ENCODE measurements around the gene SETBP1. TPM values are rescaled to one million over a fixed set of nuclear protein-coding genes. Genes with fewer than 3 reads are reported as not detected.
A peak's percentile ranks its signal among the peaks of the same experiment; 100 is the strongest.

SETBP1 gene
- total RNA-seq, 1 donor from 2014 or later, result 42.0 TPM

DNA sequence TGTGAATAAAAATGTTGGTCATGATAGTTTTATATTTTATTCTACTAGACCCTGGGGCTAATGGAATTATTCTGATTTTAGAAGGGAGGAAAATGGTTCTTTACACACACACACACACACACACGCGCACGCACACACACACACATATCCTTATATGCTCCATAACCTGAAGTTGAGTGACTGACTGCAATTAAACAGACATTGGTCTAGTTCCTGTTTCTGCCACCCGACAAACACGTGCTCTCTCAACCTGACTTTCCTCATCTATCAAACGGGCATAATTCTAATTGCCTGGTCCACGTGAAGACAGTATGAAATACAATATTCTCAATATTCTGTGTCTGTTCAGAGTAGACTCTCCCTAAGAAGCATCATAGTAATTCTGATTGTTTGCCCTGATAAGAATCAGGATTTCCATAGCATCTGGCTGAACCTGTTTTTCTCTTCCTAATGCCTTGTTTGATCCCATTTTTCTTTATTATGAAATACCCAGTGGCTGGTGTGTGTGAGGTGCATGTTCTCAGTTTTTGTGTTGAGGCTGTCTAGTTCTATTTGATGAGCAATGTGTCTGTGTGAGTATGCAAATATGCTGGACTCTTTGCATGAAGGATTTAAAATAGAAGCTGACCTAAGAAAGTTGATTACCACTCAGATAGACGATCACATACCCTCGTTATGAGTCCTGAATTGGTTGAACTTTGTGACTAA is 51.0 kb downstream of the SETBP1 start:
- no peak for DNase-seq (ENCODE audit: low spot score)
- H3K36me3 Mint-ChIP-seq (ENCODE audit: low read depth), result peaks cover 25% of the 10 kb centered on the region
- H3K27me3 Mint-ChIP-seq (ENCODE audit: insufficient read depth), result no peaks in the 10 kb centered on the region
- peaks cover 94% of the 10 kb centered on the region for H3K4me1 Mint-ChIP-seq (ENCODE audit: low read depth)
- peak overlapping the region; percentile 57 for H3K27ac Mint-ChIP-seq
- intact Hi-C loops (cut with micrococcal nuclease), result no loop called here
- no peaks in the 10 kb centered on the region for H3K9me3 Mint-ChIP-seq
- H3K4me3 Mint-ChIP-seq, result peak overlapping the region; percentile 52

DNA sequence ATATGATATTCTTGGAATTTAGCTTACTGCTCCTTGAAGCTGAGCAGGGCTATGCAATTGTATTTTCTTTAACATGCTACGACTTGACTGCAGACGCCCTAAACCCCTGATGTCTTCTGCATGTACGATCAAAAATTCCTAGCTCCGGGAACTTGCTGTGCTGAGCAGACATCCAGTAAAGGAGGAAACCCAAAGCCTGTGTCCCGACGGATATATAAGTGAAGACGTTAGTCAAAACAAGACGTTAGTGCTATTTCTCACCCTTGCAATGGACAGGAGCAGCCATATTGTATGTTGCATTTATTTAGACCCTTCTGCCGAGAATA is 51.5 kb downstream of the SETBP1 start:
- no peak for DNase-seq (ENCODE audit: low spot score)
- Mint-ChIP-seq H3K27me3 (ENCODE audit: insufficient read depth) (no peaks in the 10 kb centered on the region), H3K27ac (peak overlapping the region; percentile 57), H3K36me3 (ENCODE audit: low read depth) (peaks cover 28% of the 10 kb centered on the region), H3K9me3 (no peaks in the 10 kb centered on the region), H3K4me3 (peak overlapping the region; percentile 32), H3K4me1 (ENCODE audit: low read depth) (peaks cover 89% of the 10 kb centered on the region)
- intact Hi-C loops (cut with micrococcal nuclease), result no loop called here

GRCh38 chr18:44732599-44732998 is 51.9 kb downstream of the SETBP1 start:
- H3K27me3 Mint-ChIP-seq (ENCODE audit: insufficient read depth), result no peaks in the 10 kb centered on the region
- DNase-seq (ENCODE audit: low spot score), result no peak
- no peak overlapping the region for H3K27ac Mint-ChIP-seq
- intact Hi-C loops (cut with micrococcal nuclease), result no loop called here
- no peaks in the 10 kb centered on the region for H3K9me3 Mint-ChIP-seq
- H3K4me1 Mint-ChIP-seq (ENCODE audit: low read depth), result peaks cover 85% of the 10 kb centered on the region
- no peak overlapping the region for H3K4me3 Mint-ChIP-seq
- H3K36me3 Mint-ChIP-seq (ENCODE audit: low read depth), result peaks cover 27% of the 10 kb centered on the region

- peak overlapping the region; percentile 79 for H3K27ac Mint-ChIP-seq
- no peaks in the 10 kb centered on the region for H3K27me3 Mint-ChIP-seq (ENCODE audit: insufficient read depth)
- H3K4me3 Mint-ChIP-seq, result peak overlapping the region; percentile 61
- H3K4me1 Mint-ChIP-seq (ENCODE audit: low read depth), result peaks cover 79% of the 10 kb centered on the region
- no peaks in the 10 kb centered on the region for H3K9me3 Mint-ChIP-seq
- peak; percentile 11 for DNase-seq (ENCODE audit: low spot score)
- peaks cover 31% of the 10 kb centered on the region for H3K36me3 Mint-ChIP-seq (ENCODE audit: low read depth)
- intact Hi-C loops (cut with micrococcal nuclease), result loop anchor here (1.0 kb wide), 1 partner anchor 8 kb away; no protein-coding TSS in a partner anchor
These were observed 52.5 kb downstream of the SETBP1 start for GRCh38 chr18:44733069-44733753.

GRCh38 chr18:44733754-44734465 is 53.2 kb downstream of the SETBP1 start:
- Mint-ChIP-seq H3K27ac (peak overlapping the region; percentile 79), H3K4me3 (no peak overlapping the region), H3K4me1 (ENCODE audit: low read depth) (peaks cover 72% of the 10 kb centered on the region), H3K27me3 (ENCODE audit: insufficient read depth) (no peaks in the 10 kb centered on the region), H3K36me3 (ENCODE audit: low read depth) (peaks cover 33% of the 10 kb centered on the region), H3K9me3 (no peaks in the 10 kb centered on the region)
- no peak for DNase-seq (ENCODE audit: low spot score)
- intact Hi-C loops (cut with micrococcal nuclease), result loop anchor here (1.0 kb wide), 1 partner anchor 9 kb away; no protein-coding TSS in a partner anchor

DNA sequence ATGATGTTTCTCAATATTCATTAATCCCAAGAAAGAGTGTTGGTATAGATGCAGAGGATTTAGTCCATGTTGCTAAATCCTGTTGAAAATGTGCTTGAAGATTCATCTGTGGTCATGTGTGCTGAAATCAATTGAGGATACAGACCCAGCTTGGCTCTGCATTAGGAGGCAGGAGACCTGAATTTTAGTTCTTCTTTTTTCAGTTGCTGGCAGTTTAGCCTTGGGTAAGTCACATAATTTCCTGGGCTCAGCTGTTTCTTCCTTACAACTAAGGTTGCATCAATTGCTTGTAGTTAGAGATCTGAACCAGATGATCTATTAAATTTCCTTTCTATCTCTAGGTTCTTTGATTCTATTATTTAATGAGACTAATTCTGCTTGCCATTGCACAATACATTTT is 54.4 kb downstream of the SETBP1 start:
- Mint-ChIP-seq H3K27ac (no peak overlapping the region), H3K9me3 (no peaks in the 10 kb centered on the region), H3K4me1 (ENCODE audit: low read depth) (peaks cover 60% of the 10 kb centered on the region), H3K27me3 (ENCODE audit: insufficient read depth) (peaks cover under 1% of the 10 kb centered on the region), H3K4me3 (no peak overlapping the region), H3K36me3 (ENCODE audit: low read depth) (peaks cover 41% of the 10 kb centered on the region)
- DNase-seq (ENCODE audit: low spot score), result no peak
- intact Hi-C loops (cut with micrococcal nuclease), result no loop called here

DNA sequence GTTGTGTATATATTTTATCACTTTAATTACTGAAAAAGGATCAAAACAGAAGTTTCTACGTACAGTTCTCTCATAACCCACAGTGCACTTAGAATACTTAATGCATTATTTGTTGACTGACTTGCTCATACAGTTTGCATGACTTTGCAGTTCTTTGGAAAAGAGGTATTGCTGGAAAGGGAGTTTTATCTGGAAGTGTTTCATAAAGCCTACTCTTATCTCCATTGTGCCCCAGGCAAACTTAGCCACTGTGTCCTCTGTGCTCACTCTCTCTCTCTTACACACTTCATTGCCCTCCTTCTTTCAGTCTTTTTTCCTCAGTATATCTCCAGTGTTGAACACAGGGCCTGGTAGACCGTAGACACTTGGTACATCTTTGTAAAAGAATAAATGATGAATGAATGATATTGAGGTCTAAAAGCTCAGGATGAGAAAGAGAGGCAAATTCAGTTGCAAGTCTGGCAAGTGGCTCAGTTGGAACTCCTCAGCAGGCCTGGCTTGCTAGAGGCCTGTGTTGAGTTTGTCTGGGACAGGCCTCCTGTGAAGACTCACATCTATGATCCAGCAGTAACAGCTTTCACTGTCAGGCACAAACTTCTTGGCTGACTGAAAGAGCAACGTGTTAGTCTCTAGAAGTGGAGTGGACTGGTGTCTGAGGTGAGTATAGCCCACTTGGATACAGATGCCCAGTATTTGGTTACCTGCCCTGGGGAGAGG is 56.1 kb downstream of the SETBP1 start:
- Mint-ChIP-seq H3K27me3 (ENCODE audit: insufficient read depth) (peaks cover 5% of the 10 kb centered on the region), H3K4me1 (ENCODE audit: low read depth) (peaks cover 43% of the 10 kb centered on the region), H3K4me3 (no peak overlapping the region), H3K36me3 (ENCODE audit: low read depth) (peaks cover 39% of the 10 kb centered on the region), H3K27ac (no peak overlapping the region), H3K9me3 (no peaks in the 10 kb centered on the region)
- no peak for DNase-seq (ENCODE audit: low spot score)
- intact Hi-C loops (cut with micrococcal nuclease), result no loop called here

DNA sequence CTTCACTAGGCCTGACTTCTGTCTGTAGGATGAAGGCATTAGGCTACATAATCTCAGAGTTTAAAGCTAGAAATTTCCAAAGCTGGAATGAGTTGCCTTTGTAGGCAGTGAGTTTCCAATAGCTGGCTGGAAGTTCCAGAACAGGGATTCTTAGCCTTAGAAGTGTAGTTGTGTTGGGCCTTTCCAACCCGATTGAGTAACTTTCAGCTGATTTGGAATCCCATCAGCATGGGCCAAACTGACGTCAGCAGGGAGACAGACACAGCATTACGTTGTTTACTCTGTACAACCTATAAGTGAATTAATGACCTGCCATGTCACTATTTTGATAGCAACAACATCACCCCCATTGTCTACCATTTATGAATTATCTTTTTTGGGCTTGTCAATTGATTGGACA is 56.9 kb downstream of the SETBP1 start:
- H3K27me3 Mint-ChIP-seq (ENCODE audit: insufficient read depth), result peaks cover 8% of the 10 kb centered on the region
- DNase-seq (ENCODE audit: low spot score), result no peak
- intact Hi-C loops (cut with micrococcal nuclease), result no loop called here
- H3K4me3 Mint-ChIP-seq, result no peak overlapping the region
- H3K9me3 Mint-ChIP-seq, result no peaks in the 10 kb centered on the region
- H3K4me1 Mint-ChIP-seq (ENCODE audit: low read depth), result peaks cover 35% of the 10 kb centered on the region
- H3K36me3 Mint-ChIP-seq (ENCODE audit: low read depth), result peaks cover 40% of the 10 kb centered on the region
- H3K27ac Mint-ChIP-seq, result no peak overlapping the region

GRCh38 chr18:44740000-44740399 is 59.3 kb downstream of the SETBP1 start:
- intact Hi-C loops (cut with micrococcal nuclease), result no loop called here
- no peak for DNase-seq (ENCODE audit: low spot score)
- H3K9me3 Mint-ChIP-seq, result no peaks in the 10 kb centered on the region
- no peak overlapping the region for H3K27ac Mint-ChIP-seq
- peaks cover 18% of the 10 kb centered on the region for H3K4me1 Mint-ChIP-seq (ENCODE audit: low read depth)
- peaks cover 12% of the 10 kb centered on the region for H3K27me3 Mint-ChIP-seq (ENCODE audit: insufficient read depth)
- no peak overlapping the region for H3K4me3 Mint-ChIP-seq
- peaks cover 35% of the 10 kb centered on the region for H3K36me3 Mint-ChIP-seq (ENCODE audit: low read depth)

DNA sequence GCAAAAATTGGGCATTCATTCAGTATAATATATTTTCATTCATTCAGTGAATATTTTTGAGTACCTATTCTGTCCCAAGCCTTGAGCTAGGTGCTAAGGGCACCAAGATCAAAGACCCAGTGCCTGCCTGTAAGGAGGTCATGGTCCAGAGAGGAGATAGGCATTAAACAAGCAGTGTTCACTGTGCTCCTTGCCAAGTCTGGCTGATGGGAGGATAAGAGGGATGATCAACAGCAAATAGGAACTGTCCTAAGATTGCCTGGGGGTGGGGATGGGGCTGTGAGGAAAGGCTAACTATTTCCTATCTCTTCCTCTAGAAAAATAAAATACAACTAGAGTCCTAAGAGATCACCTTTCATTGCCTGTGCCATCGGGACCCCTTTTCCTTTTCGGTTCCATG is 60.4 kb downstream of the SETBP1 start:
- no peak for DNase-seq (ENCODE audit: low spot score)
- Mint-ChIP-seq H3K27me3 (ENCODE audit: insufficient read depth) (peaks cover 18% of the 10 kb centered on the region), H3K4me3 (no peak overlapping the region), H3K9me3 (no peaks in the 10 kb centered on the region), H3K36me3 (ENCODE audit: low read depth) (peaks cover 32% of the 10 kb centered on the region), H3K27ac (no peak overlapping the region), H3K4me1 (ENCODE audit: low read depth) (peaks cover 16% of the 10 kb centered on the region)
- intact Hi-C loops (cut with micrococcal nuclease), result no loop called here

DNA sequence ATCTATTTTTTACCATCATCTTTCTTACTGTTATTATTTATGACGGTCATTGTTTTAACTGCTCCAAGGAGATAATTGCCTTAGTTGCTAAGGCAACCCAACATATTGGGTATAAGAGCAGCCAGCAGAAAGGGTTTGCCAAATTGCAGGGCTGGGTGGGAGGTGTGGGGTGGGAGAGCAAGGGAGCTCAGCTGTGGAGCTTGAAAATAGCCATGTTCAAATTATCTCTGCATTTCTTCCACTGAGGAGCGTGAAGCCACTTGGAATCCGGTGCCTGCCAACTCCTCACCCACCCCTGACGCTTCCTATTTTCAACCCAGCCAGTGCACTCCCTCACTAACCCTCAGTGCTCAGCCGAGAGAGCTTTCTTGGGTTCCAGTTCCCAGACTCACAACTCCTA is 60.8 kb downstream of the SETBP1 start:
- intact Hi-C loops (cut with micrococcal nuclease), result no loop called here
- Mint-ChIP-seq H3K27ac (no peak overlapping the region), H3K27me3 (ENCODE audit: insufficient read depth) (peaks cover 18% of the 10 kb centered on the region), H3K4me3 (no peak overlapping the region), H3K9me3 (no peaks in the 10 kb centered on the region), H3K36me3 (ENCODE audit: low read depth) (peaks cover 33% of the 10 kb centered on the region), H3K4me1 (ENCODE audit: low read depth) (peaks cover 17% of the 10 kb centered on the region)
- no peak for DNase-seq (ENCODE audit: low spot score)

DNA sequence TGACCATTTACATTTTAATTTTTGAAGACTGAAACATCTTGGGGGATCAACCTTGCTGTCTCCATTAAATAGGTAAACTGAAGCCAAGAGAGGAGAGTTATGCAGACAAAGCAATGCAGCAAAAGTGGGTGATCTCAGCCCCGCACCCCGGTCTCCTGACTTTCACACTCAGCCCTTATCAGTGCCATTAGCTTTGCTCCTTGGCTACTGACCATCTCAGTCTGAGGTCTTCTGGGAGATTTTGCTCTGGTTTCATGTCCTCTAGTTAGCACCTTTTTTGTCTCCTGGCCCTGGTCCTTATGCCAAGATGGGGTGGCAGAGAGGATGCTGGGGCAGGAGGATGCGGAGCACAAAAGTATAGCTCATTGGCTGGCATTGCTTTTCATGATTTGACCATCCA is 61.4 kb downstream of the SETBP1 start:
- intact Hi-C loops (cut with micrococcal nuclease), result no loop called here
- no peak overlapping the region for H3K4me3 Mint-ChIP-seq
- H3K9me3 Mint-ChIP-seq, result no peaks in the 10 kb centered on the region
- peaks cover 29% of the 10 kb centered on the region for H3K36me3 Mint-ChIP-seq (ENCODE audit: low read depth)
- no peak for DNase-seq (ENCODE audit: low spot score)
- H3K4me1 Mint-ChIP-seq (ENCODE audit: low read depth), result peaks cover 17% of the 10 kb centered on the region
- no peak overlapping the region for H3K27ac Mint-ChIP-seq
- peaks cover 18% of the 10 kb centered on the region for H3K27me3 Mint-ChIP-seq (ENCODE audit: insufficient read depth)

All from activated T-helper 1 cell treated with anti-CD3 and anti-CD28 coated beads, Interleukin-12 subunit alpha, Interleukin-12 subunit beta, Interleukin-2, Interleukin-4 antibody, amounts not matched to agents 30 ng/mL and 10 ng/mL and 1 ng/mL, durations not matched to agents 14 hours and 24 hours and 36 hours (primary cell).